ENCODE results near the gene NHLH2. TPM values are rescaled to one million over a fixed set of nuclear protein-coding genes. Genes with fewer than 3 reads are reported as not detected.

The NHLH2 gene
- total RNA-seq, 1 experiment from 2014 or later, result 1.2 TPM

GRCh38 chr1:115815694-115816093 lies 25.2 kb downstream of the NHLH2 start:
- no peaks in the 10 kb centered on the region; a peak in 1 of 5 replicates for H3K9me3 Mint-ChIP-seq
- no peak for TF ChIP-seq CTCF (conservative IDR thresholded peaks at IDR 0.05)

More at GRCh38 chr1:115815694-115816093, 25.2 kb downstream of the NHLH2 start:
- Histone ChIP-seq H3K27me3 (ENCODE audit: insufficient read depth, low read length) (no peaks in the 10 kb centered on the region), H2AFZ (ENCODE audit: low read length) (no peak overlapping the region), H3K18ac (ENCODE audit: insufficient read length, low read depth, low read length) (no peak overlapping the region), H3K4me1 (ENCODE audit: insufficient read depth, low read length) (no peaks in the 10 kb centered on the region), H3K4me2 (ENCODE audit: insufficient read depth, insufficient read length, low read length) (no peak overlapping the region), H4K91ac (ENCODE audit: insufficient read length, low read depth, low read length) (no peak overlapping the region), H2BK12ac (ENCODE audit: insufficient read length, low read depth, low read length) (no peak overlapping the region), H3K56ac (ENCODE audit: insufficient read length, low read depth, low read length) (no peak overlapping the region), H3K79me2 (ENCODE audit: insufficient read depth, low read length) (no peaks in the 10 kb centered on the region), H3K9me3 (ENCODE audit: control insufficient read depth, low read depth, low read length) (no peaks in the 10 kb centered on the region), H2BK15ac (ENCODE audit: low read depth, low read length) (no peak overlapping the region), H3T11ph (ENCODE audit: low read length) (no peak overlapping the region), H2AK5ac (ENCODE audit: insufficient read length, low read length) (no peak overlapping the region), H2BK20ac (ENCODE audit: low read depth, low read length, poor library complexity, severe bottlenecking) (no peak overlapping the region), H4K8ac (replicated peaks; ENCODE audit: insufficient read length, low read depth, low read length) (no peak overlapping the region), H2BK120ac (ENCODE audit: low read depth, low read length, poor library complexity, severe bottlenecking) (no peak overlapping the region), H3K9ac (ENCODE audit: extremely low read depth, insufficient read length, low read length) (no peak overlapping the region), H4K5ac (ENCODE audit: insufficient read length, low read depth, low read length) (no peak overlapping the region), H3K23ac (ENCODE audit: insufficient read length, low read depth, low read length) (no peak overlapping the region), H3K23me2 (ENCODE audit: insufficient read length, low read depth, low read length, poor library complexity, severe bottlenecking) (no peaks in the 10 kb centered on the region), H3K79me1 (ENCODE audit: insufficient read depth, low read depth, low read length, poor library complexity, severe bottlenecking) (no peaks in the 10 kb centered on the region), H3K14ac (ENCODE audit: insufficient read depth, low read length) (no peak overlapping the region), H2BK5ac (ENCODE audit: insufficient read length, low read length) (no peak overlapping the region), H3K27ac (ENCODE audit: insufficient read length, low read depth, low read length) (no peak overlapping the region), H3K4ac (ENCODE audit: low read depth, low read length) (no peak overlapping the region), H4K20me1 (ENCODE audit: control insufficient read depth, insufficient read depth, insufficient read length) (no peaks in the 10 kb centered on the region)
- Mint-ChIP-seq H3K4me1 (no peaks in the 10 kb centered on the region), H3K27ac (no peak overlapping the region), H3K36me3 (ENCODE audit: insufficient read depth in 1 of 3, low read depth in 3 of 3) (no peaks in the 10 kb centered on the region), H3K27me3 (ENCODE audit: low read depth) (no peaks in the 10 kb centered on the region; the same call in 1 of the 2 replicates), H3K4me3 (no peak overlapping the region)
- no CpG with 5 or more reads among the region's 3 CpGs for WGBS (ENCODE audit: extremely low coverage, insufficient read length, low lambda C conversion rate)
- DNase-seq, result no peak
